NB4 (cell line): ENCODE data around the gene ZC2HC1B.

Experiments used
- DNase-seq: peaks from one replicate; pipeline ENCODE4 v3.0.0; 2010; ENCODE audit warnings: low read depth
- H3K4me3 ChIP-seq: one replicate; pipeline ENCODE4 v1.5.1; 2011; ENCODE audit warnings: mild to moderate bottlenecking, low read depth, low read length, moderate library complexity
- CTCF ChIP-seq: IDR thresholded peaks from one replicate; pipeline ENCODE4 v1.5.1; 2012; ENCODE audit warnings: low read depth, low read length
- MAX ChIP-seq: IDR thresholded peaks from 2 replicates; pipeline ENCODE4 v1.6.1; 2011; ENCODE audit warnings: low read depth, low read length
- MYC ChIP-seq: IDR thresholded peaks from 2 replicates; pipeline ENCODE4 v1.6.1; 2011; ENCODE audit warnings: low read depth, low read length
- POLR2A ChIP-seq: IDR thresholded peaks from 2 replicates; pipeline ENCODE4 v1.6.1; 2011; ENCODE audit warnings: mild to moderate bottlenecking; ENCODE audit not compliant: insufficient read length; ENCODE audit errors: extremely low read depth

Gene ZC2HC1B

GRCh38 chr6:143953922-143954321 is 89.6 kb downstream of the ZC2HC1B start:
- DNase-seq: no peak
- TF ChIP-seq CTCF (peak; percentile 3), MAX (no peak)
- no peak overlapping the region for H3K4me3 ChIP-seq

- DNase-seq: no peak
- TF ChIP-seq POLR2A: no peak
- no peak for TF ChIP-seq CTCF
- TF ChIP-seq MYC: no peak
- no peak for TF ChIP-seq MAX
- H3K4me3 ChIP-seq: no peak overlapping the region
These were observed 91.7 kb downstream of the ZC2HC1B start for GRCh38 chr6:143955971-143956370.

GRCh38 chr6:143957679-143958274 is 93.5 kb downstream of the ZC2HC1B start:
- no peak overlapping the region for H3K4me3 ChIP-seq
- DNase-seq: no peak
- TF ChIP-seq CTCF: no peak
- TF ChIP-seq MYC: no peak
- TF ChIP-seq MAX: no peak
- no peak for TF ChIP-seq POLR2A

GRCh38 chr6:143958839-143959399 is 94.6 kb downstream of the ZC2HC1B start:
- no peak for DNase-seq
- TF ChIP-seq MYC (no peak), CTCF (no peak), POLR2A (no peak), MAX (no peak)
- no peak overlapping the region for H3K4me3 ChIP-seq

GRCh38 chr6:143959927-143960326 is 95.7 kb downstream of the ZC2HC1B start:
- TF ChIP-seq CTCF: no peak
- TF ChIP-seq MAX: no peak
- TF ChIP-seq POLR2A: no peak
- no peak for TF ChIP-seq MYC
- no peak overlapping the region for H3K4me3 ChIP-seq

More at GRCh38 chr6:143959927-143960326, 95.7 kb downstream of the ZC2HC1B start:
- DNase-seq: no peak
